Retinal pigment epithelial cell (primary cell): ENCODE measurements around the gene LEUTX.
"Not testable (repeated sequence)": the region's sequence is repeated elsewhere in the genome, so short reads cannot be mapped to it uniquely, and the experiment has no call there.

Experiments
- DNase-seq: peaks from one replicate; pipeline ENCODE4 v3.0.0-alpha.2; 2010; ENCODE audit warnings: low read depth
- H3K4me3 ChIP-seq: 2 replicates; pipeline ENCODE4 v1.5.1; 2011; ENCODE audit warnings: mild to moderate bottlenecking, low read length, control low read depth, moderate library complexity
- TF ChIP-seq, protein P1 (sequence below): conservative IDR thresholded peaks from 2 replicates; pipeline ENCODE4 v1.5.1; 2011; ENCODE audit warnings: low read depth, low read length, control low read depth, inconsistent platforms

LEUTX gene

GRCh38 chr19:39802958-39803357 is 24.3 kb downstream of the LEUTX start:
- H3K4me3 ChIP-seq: no peak overlapping the region
- no peak for DNase-seq
- TF ChIP-seq, protein P1, sequence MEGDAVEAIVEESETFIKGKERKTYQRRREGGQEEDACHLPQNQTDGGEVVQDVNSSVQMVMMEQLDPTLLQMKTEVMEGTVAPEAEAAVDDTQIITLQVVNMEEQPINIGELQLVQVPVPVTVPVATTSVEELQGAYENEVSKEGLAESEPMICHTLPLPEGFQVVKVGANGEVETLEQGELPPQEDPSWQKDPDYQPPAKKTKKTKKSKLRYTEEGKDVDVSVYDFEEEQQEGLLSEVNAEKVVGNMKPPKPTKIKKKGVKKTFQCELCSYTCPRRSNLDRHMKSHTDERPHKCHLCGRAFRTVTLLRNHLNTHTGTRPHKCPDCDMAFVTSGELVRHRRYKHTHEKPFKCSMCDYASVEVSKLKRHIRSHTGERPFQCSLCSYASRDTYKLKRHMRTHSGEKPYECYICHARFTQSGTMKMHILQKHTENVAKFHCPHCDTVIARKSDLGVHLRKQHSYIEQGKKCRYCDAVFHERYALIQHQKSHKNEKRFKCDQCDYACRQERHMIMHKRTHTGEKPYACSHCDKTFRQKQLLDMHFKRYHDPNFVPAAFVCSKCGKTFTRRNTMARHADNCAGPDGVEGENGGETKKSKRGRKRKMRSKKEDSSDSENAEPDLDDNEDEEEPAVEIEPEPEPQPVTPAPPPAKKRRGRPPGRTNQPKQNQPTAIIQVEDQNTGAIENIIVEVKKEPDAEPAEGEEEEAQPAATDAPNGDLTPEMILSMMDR: no peak

DNA sequence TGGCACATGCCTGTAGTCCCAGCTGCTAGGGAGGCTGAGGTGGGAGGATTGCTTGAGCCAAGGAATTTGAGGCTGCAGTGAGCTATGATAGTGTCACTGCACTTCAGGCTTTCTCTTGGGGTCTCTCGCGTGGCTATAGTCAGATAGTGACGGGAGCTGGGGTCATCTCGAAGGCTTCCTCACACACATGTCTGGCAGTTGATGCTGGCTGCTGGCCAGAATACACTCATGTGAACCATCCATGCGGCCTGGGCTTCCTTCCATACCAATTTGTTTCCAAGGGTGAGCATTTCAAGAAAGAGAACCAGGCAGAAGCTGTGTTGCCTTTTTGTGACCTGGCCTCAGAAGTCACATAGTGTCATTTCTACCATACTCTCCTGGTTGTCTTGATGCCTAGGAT is 26.4 kb downstream of the LEUTX start:
- DNase-seq: no peak
- TF ChIP-seq, protein P1: no peak
- no peak overlapping the region for H3K4me3 ChIP-seq

DNA sequence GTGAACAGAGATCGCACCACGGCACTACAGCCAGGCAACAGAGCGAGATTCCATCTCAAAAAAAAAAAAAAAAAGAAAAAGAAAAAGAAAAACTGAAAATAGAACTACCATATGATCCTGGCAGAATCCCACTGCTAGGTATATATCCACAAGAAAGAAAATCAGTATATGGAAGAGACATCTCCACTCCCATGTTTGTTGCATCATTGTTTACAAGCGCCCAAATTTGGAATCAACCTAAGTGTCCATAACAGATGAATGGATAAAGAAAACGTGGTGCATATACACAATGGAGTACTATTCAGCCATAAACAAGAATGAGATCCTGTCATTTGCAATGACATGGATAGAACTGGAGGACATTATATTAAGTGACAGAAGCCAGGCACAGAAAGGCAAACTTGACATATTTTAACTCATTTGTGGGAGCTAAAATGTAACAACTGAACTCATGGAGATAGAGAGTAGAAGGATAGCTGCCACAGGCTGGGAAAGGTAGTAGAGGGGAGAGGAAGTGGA is 29.3 kb downstream of the LEUTX start:
- TF ChIP-seq, protein P1: no peak
- no peak overlapping the region for H3K4me3 ChIP-seq
- DNase-seq: no peak

DNA sequence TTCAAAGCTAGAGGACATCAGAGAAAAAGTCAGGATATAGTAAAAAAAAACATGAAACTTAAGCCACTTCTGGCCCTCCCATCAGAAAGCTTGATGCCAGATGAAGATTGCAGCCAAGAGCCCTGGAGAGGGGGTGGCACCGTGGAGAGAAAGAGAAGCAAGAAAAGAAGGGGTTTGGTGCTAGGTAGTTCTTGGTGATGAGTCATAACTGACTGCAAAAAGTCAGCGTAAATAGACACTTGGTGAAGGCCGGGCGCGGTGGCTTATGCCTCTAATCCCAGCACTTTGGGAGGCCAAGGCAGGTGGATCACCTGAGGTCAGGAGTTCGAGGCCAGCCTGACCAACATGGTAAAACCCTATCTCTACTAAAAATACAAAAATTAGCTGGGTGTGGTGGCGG is 30.0 kb downstream of the LEUTX start:
- H3K4me3 ChIP-seq, DNase-seq: not testable (repeated sequence)

GRCh38 chr19:39809368-39809767 is 30.7 kb downstream of the LEUTX start:
- no peak for DNase-seq
- no peak overlapping the region for H3K4me3 ChIP-seq
- TF ChIP-seq, protein P1: no peak

DNA sequence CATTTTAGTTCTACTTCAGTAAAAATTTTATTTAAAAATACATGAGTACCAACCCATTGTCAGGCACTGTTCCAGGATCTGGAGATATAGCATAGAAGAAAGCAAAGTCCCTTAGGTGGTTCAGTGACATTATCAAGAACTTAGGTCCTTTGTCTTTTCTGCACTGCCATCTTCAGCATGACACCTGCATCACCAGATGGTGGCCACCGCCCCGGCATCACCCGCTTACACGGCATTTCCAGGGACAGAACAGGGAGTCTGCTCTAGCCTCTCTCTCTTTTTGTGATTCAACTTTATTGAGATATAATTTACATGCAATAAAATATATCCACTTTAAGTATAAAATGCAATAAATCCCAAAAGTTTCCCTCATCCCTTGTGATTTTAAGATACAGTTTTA is 31.8 kb downstream of the LEUTX start:
- no peak overlapping the region for H3K4me3 ChIP-seq
- TF ChIP-seq, protein P1: no peak
- DNase-seq: no peak

- TF ChIP-seq, protein P1: no peak
- no peak for DNase-seq
- no peak overlapping the region for H3K4me3 ChIP-seq
These were observed 32.4 kb downstream of the LEUTX start for GRCh38 chr19:39811064-39811463.
